GM23338 (cell line): Measurements from ENCODE around the gene MEIOB. TPM values are rescaled to one million over a fixed set of nuclear protein-coding genes. Genes with fewer than 3 reads are reported as not detected.

Source experiments
- ATAC-seq: fragments of 200-7000 bp; cut with Tn5 transposase; 3 replicates; pipeline ENCODE4 v1.9.1; 2020
- DNase-seq: peaks from one replicate; pipeline ENCODE4 v3.0.0-alpha.2; 2015; ENCODE audit warnings: low spot score
- H2AFZ ChIP-seq: fragments of 200-600 bp; sonication (generic); 2 replicates; pipeline ENCODE4 v1.8.0; 2016; ENCODE audit warnings: antibody characterized with exemption, mild to moderate bottlenecking, moderate library complexity
- H3F3A ChIP-seq: fragments of 200-600 bp; sonication (generic); replicated peaks from 2 replicates; pipeline ENCODE4 v1.8.0; 2017; ENCODE audit warnings: antibody characterized with exemption, mixed run types, low read depth
- H3K27ac ChIP-seq: fragments of 200-600 bp; sonication (generic); 2 replicates; pipeline ENCODE4 v1.6.1; 2016; ENCODE audit warnings: low read depth
- H3K27me3 ChIP-seq: fragments of 200-600 bp; sonication (generic); 2 replicates; pipeline ENCODE4 v1.8.0; 2016; ENCODE audit warnings: mild to moderate bottlenecking, mixed run types, moderate library complexity; ENCODE audit not compliant: insufficient read depth
- H3K36me3 ChIP-seq: fragments of 200-600 bp; sonication (generic); 2 replicates; pipeline ENCODE4 v1.8.0; 2016; ENCODE audit warnings: mild to moderate bottlenecking; ENCODE audit not compliant: insufficient read depth
- H3K4me1 ChIP-seq: fragments of 200-600 bp; sonication (generic); 2 replicates; pipeline ENCODE4 v1.8.0; 2016; ENCODE audit warnings: mild to moderate bottlenecking, moderate library complexity; ENCODE audit not compliant: insufficient read depth
- H3K4me2 ChIP-seq: fragments of 200-600 bp; sonication (generic); 2 replicates; pipeline ENCODE4 v1.7.1; 2017; ENCODE audit warnings: mixed run types
- H3K4me3 ChIP-seq: fragments of 200-600 bp; sonication (generic); 2 replicates; pipeline ENCODE4 v1.6.1; 2016; ENCODE audit warnings: mixed run types
- H3K79me2 ChIP-seq: fragments of 200-600 bp; sonication (generic); replicated peaks from 2 replicates; pipeline ENCODE4 v1.8.0; 2017; ENCODE audit warnings: mild to moderate bottlenecking; ENCODE audit not compliant: insufficient read depth
- H3K9me2 ChIP-seq: fragments of 200-600 bp; sonication (generic); 2 replicates; pipeline ENCODE4 v1.8.0; 2017; ENCODE audit not compliant: insufficient read depth
- H4K20me1 ChIP-seq: fragments of 200-600 bp; sonication (generic); replicated peaks from 2 replicates; pipeline ENCODE4 v1.8.0; 2017; ENCODE audit warnings: mild to moderate bottlenecking; ENCODE audit not compliant: insufficient read depth
- H3K27ac Mint-ChIP-seq: 2 replicates; pipeline ENCODE4 v1.8.0; 2020; ENCODE audit warnings: inconsistent platforms, mild to moderate bottlenecking, moderate library complexity, mixed read lengths
- H3K27me3 Mint-ChIP-seq: 3 replicates; pipeline ENCODE4 v1.8.0; 2022; ENCODE audit warnings: low read depth, mild to moderate bottlenecking, moderate library complexity, mixed read lengths, inconsistent platforms; ENCODE audit not compliant: insufficient read depth, poor library complexity
- H3K36me3 Mint-ChIP-seq: 3 replicates; pipeline ENCODE4 v1.8.0; 2021; ENCODE audit warnings: low read depth, mild to moderate bottlenecking, inconsistent platforms, moderate library complexity, mixed read lengths
- H3K4me1 Mint-ChIP-seq: 3 replicates; pipeline ENCODE4 v1.8.0; 2020; ENCODE audit warnings: mild to moderate bottlenecking, inconsistent platforms, mixed read lengths
- H3K4me3 Mint-ChIP-seq: 3 replicates; pipeline ENCODE4 v1.8.0; 2021; ENCODE audit warnings: moderate library complexity, mild to moderate bottlenecking, inconsistent platforms, mixed read lengths
- H3K9me3 Mint-ChIP-seq: 3 replicates; pipeline ENCODE4 v1.8.0; 2020; ENCODE audit warnings: moderate library complexity, mild to moderate bottlenecking, inconsistent platforms, mixed read lengths
- CREB1 ChIP-seq: fragments of 250-450 bp; sonication (Bioruptor Pico); IDR thresholded peaks from 2 replicates; pipeline ENCODE4 v1.5.0; 2020; ENCODE audit warnings: low read depth, mild to moderate bottlenecking, moderate library complexity
- CTCF ChIP-seq, 2 experiments: fragments of 200-600 bp in 1 of 2; sonication (generic) in 1 of 2; conservative IDR thresholded peaks; 2 replicates each; pipeline versions ENCODE4 v1.5.1 to v1.6.1; 2016 to 2017; ENCODE audit warnings: antibody characterized with exemption in 2 of 2, low read depth in 2 of 2, mild to moderate bottlenecking in 2 of 2, moderate library complexity in 1 of 2
- ETS1 ChIP-seq: IDR thresholded peaks from 2 replicates; pipeline ENCODE4 v1.6.1; 2016; ENCODE audit warnings: antibody characterized with exemption
- EZH2 ChIP-seq: fragments of 200-600 bp; sonication (generic); IDR thresholded peaks from one replicate; pipeline ENCODE4 v1.8.0; 2017; ENCODE audit warnings: antibody characterized with exemption, mild to moderate bottlenecking, low read depth; ENCODE audit not compliant: unreplicated experiment
- EZH2phosphoT487 ChIP-seq: fragments of 200-600 bp; sonication (generic); IDR thresholded peaks from one replicate; pipeline ENCODE4 v1.8.1; 2018; ENCODE audit warnings: antibody characterized with exemption; ENCODE audit not compliant: unreplicated experiment
- JUNB ChIP-seq: IDR thresholded peaks from one replicate; pipeline ENCODE4 v1.6.1; 2016; ENCODE audit warnings: antibody characterized with exemption; ENCODE audit not compliant: unreplicated experiment
- NANOG ChIP-seq: IDR thresholded peaks from 2 replicates; pipeline ENCODE4 v1.6.1; 2016; ENCODE audit warnings: antibody characterized with exemption, borderline replicate concordance
- POLR2AphosphoS5 ChIP-seq: IDR thresholded peaks from 2 replicates; pipeline ENCODE4 v1.6.1; 2016; ENCODE audit warnings: antibody characterized with exemption, low read depth
- REST ChIP-seq: IDR thresholded peaks from one replicate; pipeline ENCODE4 v1.6.1; 2018; ENCODE audit warnings: antibody characterized with exemption; ENCODE audit not compliant: unreplicated experiment
- STAT1 ChIP-seq: IDR thresholded peaks from one replicate; pipeline ENCODE4 v1.6.1; 2016; ENCODE audit warnings: antibody characterized with exemption; ENCODE audit not compliant: unreplicated experiment
- ZNF114 ChIP-seq: fragments of 250-450 bp; sonication (Bioruptor Pico); IDR thresholded peaks from 2 replicates; pipeline ENCODE4 v1.5.0; 2020; ENCODE audit warnings: mild to moderate bottlenecking, moderate library complexity
- ZNF331 ChIP-seq: fragments of 250-450 bp; sonication (Bioruptor Pico); IDR thresholded peaks from 2 replicates; pipeline ENCODE4 v1.5.0; 2020; ENCODE audit warnings: low read depth, mild to moderate bottlenecking, moderate library complexity
- ZNF462 ChIP-seq: fragments of 250-450 bp; sonication (Bioruptor Pico); IDR thresholded peaks from 2 replicates; pipeline ENCODE4 v1.5.0; 2020; ENCODE audit warnings: mild to moderate bottlenecking, moderate library complexity
- polyA plus RNA-seq: library from polyadenylated mRNA; unstranded; fragments of >200 nt; fragmentation: Nextera tagmentation; extraction: Ambion mirVana; gene quantifications from 2 replicates; pipeline ENCODE4 v1.2.1, GENCODE V29; 2016
- total RNA-seq: library from RNA; depleted of rRNA; stranded (reverse); fragments of >200 nt; shearing (Covaris generic); gene quantifications from 2 replicates; pipeline ENCODE4 v1.2.3, GENCODE V29; 2014

The MEIOB gene
- total and polyA plus RNA-seq, 2 experiments from 2014 or later, result 7.3 to 8.7 TPM

GRCh38 chr16:1846416-1846815 is 25.5 kb downstream of the MEIOB start:
- Histone ChIP-seq H3F3A (no peaks in the 10 kb centered on the region), H3K36me3 (no peaks in the 10 kb centered on the region), H3K79me2 (no peaks in the 10 kb centered on the region), H4K20me1 (no peaks in the 10 kb centered on the region), H3K27me3 (no peaks in the 10 kb centered on the region), H2AFZ (no peak overlapping the region), H3K9me2 (no peaks in the 10 kb centered on the region), H3K4me1 (no peaks in the 10 kb centered on the region), H3K4me3 (no peak overlapping the region), H3K27ac (no peak overlapping the region), H3K4me2 (no peak overlapping the region)
- Mint-ChIP-seq H3K4me1 (no peaks in the 10 kb centered on the region), H3K4me3 (no peak overlapping the region), H3K27me3 (no peaks in the 10 kb centered on the region), H3K9me3 (no peaks in the 10 kb centered on the region), H3K27ac (no peak overlapping the region), H3K36me3 (no peaks in the 10 kb centered on the region)
- TF ChIP-seq ZNF331 (CRISPR knock-in tag) (no peak), CREB1 (CRISPR knock-in tag) (no peak), POLR2AphosphoS5 (no peak), EZH2 (no peak), ZNF114 (CRISPR knock-in tag) (no peak), NANOG (no peak), ETS1 (no peak), ZNF462 (no peak), CTCF (conservative IDR thresholded peaks at IDR 0.05; ENCODE audit: low read depth in 2 of 2) (no peak), STAT1 (no peak), JUNB (no peak), REST (no peak), EZH2phosphoT487 (no peak)
- ATAC-seq (no peak), DNase-seq (no peak)
